ENCODE measurements around the gene SYT6. TPM values are rescaled to one million over a fixed set of nuclear protein-coding genes. Genes with fewer than 3 reads are reported as not detected.
"Not testable (repeated sequence)": the region's sequence is repeated elsewhere in the genome, so short reads cannot be mapped to it uniquely, and the experiment has no call there.

The SYT6 gene
- total RNA-seq, 1 experiment from 2014 or later = not detected

- in situ Hi-C loops (cut with HindIII; ENCODE audit: low pct_unique_long_range_greater_than_20kb, low sequenced_read_pairs) = no loop called here
- no peak for DNase-seq (ENCODE audit: low read depth)
These were observed 66.2 kb downstream of the SYT6 start for GRCh38 chr1:114087495-114087894.

GRCh38 chr1:114086601-114087368, 66.9 kb downstream of the SYT6 start:
- no peak for DNase-seq (ENCODE audit: low read depth)
- in situ Hi-C loops (cut with HindIII; ENCODE audit: low pct_unique_long_range_greater_than_20kb, low sequenced_read_pairs) = no loop called here

GRCh38 chr1:114082867-114083585, 70.6 kb downstream of the SYT6 start:
- DNase-seq (ENCODE audit: low read depth) = no peak
- in situ Hi-C loops (cut with HindIII; ENCODE audit: low pct_unique_long_range_greater_than_20kb, low sequenced_read_pairs) = no loop called here

- in situ Hi-C loops (cut with HindIII; ENCODE audit: low pct_unique_long_range_greater_than_20kb, low sequenced_read_pairs) = no loop called here
These were observed 71.4 kb downstream of the SYT6 start for GRCh38 chr1:114082304-114082630.

GRCh38 chr1:114081437-114082303, 72.0 kb downstream of the SYT6 start:
- in situ Hi-C loops (cut with HindIII; ENCODE audit: low pct_unique_long_range_greater_than_20kb, low sequenced_read_pairs) = no loop called here
- DNase-seq (ENCODE audit: low read depth) = no peak

More at GRCh38 chr1:114082304-114082630, 71.4 kb downstream of the SYT6 start:
- DNase-seq (ENCODE audit: low read depth) = no peak

- DNase-seq (ENCODE audit: low read depth) = no peak
- in situ Hi-C loops (cut with HindIII; ENCODE audit: low pct_unique_long_range_greater_than_20kb, low sequenced_read_pairs) = no loop called here
These were observed 72.9 kb downstream of the SYT6 start for GRCh38 chr1:114080511-114081436.

- in situ Hi-C loops (cut with HindIII; ENCODE audit: low pct_unique_long_range_greater_than_20kb, low sequenced_read_pairs) = no loop called here
- no peak for DNase-seq (ENCODE audit: low read depth)
These were observed 74.0 kb downstream of the SYT6 start for GRCh38 chr1:114079596-114080190.

GRCh38 chr1:114078116-114078515, 75.6 kb downstream of the SYT6 start:
- no peak for DNase-seq (ENCODE audit: low read depth)
- in situ Hi-C loops (cut with HindIII; ENCODE audit: low pct_unique_long_range_greater_than_20kb, low sequenced_read_pairs) = no loop called here

- in situ Hi-C loops (cut with HindIII; ENCODE audit: low pct_unique_long_range_greater_than_20kb, low sequenced_read_pairs) = no loop called here
These were observed 76.5 kb downstream of the SYT6 start for GRCh38 chr1:114077188-114077587.

GRCh38 chr1:114076308-114076707, 77.4 kb downstream of the SYT6 start:
- in situ Hi-C loops (cut with HindIII; ENCODE audit: low pct_unique_long_range_greater_than_20kb, low sequenced_read_pairs) = no loop called here
- DNase-seq (ENCODE audit: low read depth) = no peak

More at GRCh38 chr1:114077188-114077587, 76.5 kb downstream of the SYT6 start:
- no peak for DNase-seq (ENCODE audit: low read depth)

GRCh38 chr1:114075546-114076242, 78.0 kb downstream of the SYT6 start:
- in situ Hi-C loops (cut with HindIII; ENCODE audit: low pct_unique_long_range_greater_than_20kb, low sequenced_read_pairs) = no loop called here
- no peak for DNase-seq (ENCODE audit: low read depth)

- DNase-seq (ENCODE audit: low read depth) = no peak
- in situ Hi-C loops (cut with HindIII; ENCODE audit: low pct_unique_long_range_greater_than_20kb, low sequenced_read_pairs) = no loop called here
These were observed 78.6 kb downstream of the SYT6 start for GRCh38 chr1:114075105-114075504.

- in situ Hi-C loops (cut with HindIII; ENCODE audit: low pct_unique_long_range_greater_than_20kb, low sequenced_read_pairs) = no loop called here
- no peak for DNase-seq (ENCODE audit: low read depth)
These were observed 81.4 kb downstream of the SYT6 start for GRCh38 chr1:114072246-114072645.

GRCh38 chr1:114069762-114070161, 83.9 kb downstream of the SYT6 start:
- in situ Hi-C loops (cut with HindIII; ENCODE audit: low pct_unique_long_range_greater_than_20kb, low sequenced_read_pairs) = not testable (repeated sequence)

GRCh38 chr1:114068684-114069083, 85.0 kb downstream of the SYT6 start:
- in situ Hi-C loops (cut with HindIII; ENCODE audit: low pct_unique_long_range_greater_than_20kb, low sequenced_read_pairs); DNase-seq (ENCODE audit: low read depth): not testable (repeated sequence)

More at GRCh38 chr1:114069762-114070161, 83.9 kb downstream of the SYT6 start:
- DNase-seq (ENCODE audit: low read depth) = not testable (repeated sequence)

- in situ Hi-C loops (cut with HindIII; ENCODE audit: low pct_unique_long_range_greater_than_20kb, low sequenced_read_pairs); DNase-seq (ENCODE audit: low read depth): not testable (repeated sequence)
These were observed 88.0 kb downstream of the SYT6 start for GRCh38 chr1:114065671-114066070.

GRCh38 chr1:114063544-114063943, 90.1 kb downstream of the SYT6 start:
- no peak for DNase-seq (ENCODE audit: low read depth)
- in situ Hi-C loops (cut with HindIII; ENCODE audit: low pct_unique_long_range_greater_than_20kb, low sequenced_read_pairs) = no loop called here

Measured in Caki2 (cell line).